ENCODE results near the gene MSH5. TPM values are rescaled to one million over a fixed set of nuclear protein-coding genes. Genes with fewer than 3 reads are reported as not detected.

MSH5 gene
- total and polyA plus RNA-seq, 9 of the 15 experiments (the other 6 are each of a cell fraction or from before 2014, with no cell fraction given) = 12.5 to 104 (median 46.6) TPM

GRCh38 chr6:31729979-31730630 is 9.7 kb upstream of the MSH5 start (continued):
- TF ChIP-seq ZNF3 (CRISPR knock-in tag; IDR thresholded peaks at IDR 0.05) = peak; percentile 98
- no peak for TF ChIP-seq DIDO1 (tag; IDR thresholded peaks at IDR 0.05; ENCODE audit: low read depth)
- peak; percentile 99 for TF ChIP-seq HBP1 (CRISPR knock-in tag; IDR thresholded peaks at IDR 0.05)
- TF ChIP-seq POU5F1 (IDR thresholded peaks at IDR 0.05; ENCODE audit: borderline replicate concordance, low read depth, low read length, partially characterized antibody) = no peak
- no peak for TF ChIP-seq EGR1 (conservative IDR thresholded peaks at IDR 0.05)
- TF ChIP-seq THAP12 (CRISPR knock-in tag; IDR thresholded peaks at IDR 0.05) = peak; percentile 93
- TF ChIP-seq SIN3A (IDR thresholded peaks at IDR 0.05; ENCODE audit: borderline replicate concordance in 2 of 2, control insufficient read depth in 1 of 2, low read depth in 2 of 2, low read length in 2 of 2) = peak in 1 of 2 experiments; percentile 93; a peak in 1 of 4 replicates
- peak; percentile 83 for TF ChIP-seq ZBTB43 (CRISPR knock-in tag; IDR thresholded peaks at IDR 0.05)
- peak; percentile 99 for TF ChIP-seq ZFP1 (CRISPR knock-in tag; IDR thresholded peaks at IDR 0.05)
- peak in 1 of 2 experiments; percentile 94; a peak in 3 of 4 replicates for TF ChIP-seq TEAD1 (CRISPR knock-in tag; IDR thresholded peaks at IDR 0.05)
- TF ChIP-seq ZNF212 (CRISPR knock-in tag; IDR thresholded peaks at IDR 0.05) = peak; percentile 98
- TF ChIP-seq FIP1L1 (IDR thresholded peaks at IDR 0.05; ENCODE audit: low read depth, low read length, poor library complexity, severe bottlenecking) = peak; percentile 98
- peak; percentile 70; the same call in 1 of the 2 replicates for TF ChIP-seq ZNF239 (CRISPR knock-in tag; IDR thresholded peaks at IDR 0.05)
- TF ChIP-seq ERF (CRISPR knock-in tag; IDR thresholded peaks at IDR 0.05) = peak; percentile 100
- TF ChIP-seq ZNF57 (CRISPR knock-in tag; IDR thresholded peaks at IDR 0.05) = peak; percentile 95
- TF ChIP-seq HIVEP1 (CRISPR knock-in tag; IDR thresholded peaks at IDR 0.05) = peak; percentile 88
- peak; percentile 80 for TF ChIP-seq SMAD4 (CRISPR knock-in tag; conservative IDR thresholded peaks at IDR 0.05)
- no peak for TF ChIP-seq ZNF639 (CRISPR knock-in tag; conservative IDR thresholded peaks at IDR 0.05 in 1 of 2, IDR thresholded peaks at IDR 0.05 in 1 of 2)
- no peak for TF ChIP-seq USF2 (CRISPR knock-in tag; IDR thresholded peaks at IDR 0.05)
- TF ChIP-seq KAT7 (CRISPR knock-in tag; IDR thresholded peaks at IDR 0.05; ENCODE audit: borderline replicate concordance) = no peak
